GM12874 (cell line): ENCODE results near the gene TFIP11.

Source experiments
- TF ChIP-seq, protein P1 (sequence below): IDR thresholded peaks from 2 replicates; pipeline ENCODE4 v1.5.1; 2011; ENCODE audit warnings: low read depth, mild to moderate bottlenecking, control low read depth, low read length, moderate library complexity; ENCODE audit not compliant: insufficient read depth

TFIP11 gene

DNA sequence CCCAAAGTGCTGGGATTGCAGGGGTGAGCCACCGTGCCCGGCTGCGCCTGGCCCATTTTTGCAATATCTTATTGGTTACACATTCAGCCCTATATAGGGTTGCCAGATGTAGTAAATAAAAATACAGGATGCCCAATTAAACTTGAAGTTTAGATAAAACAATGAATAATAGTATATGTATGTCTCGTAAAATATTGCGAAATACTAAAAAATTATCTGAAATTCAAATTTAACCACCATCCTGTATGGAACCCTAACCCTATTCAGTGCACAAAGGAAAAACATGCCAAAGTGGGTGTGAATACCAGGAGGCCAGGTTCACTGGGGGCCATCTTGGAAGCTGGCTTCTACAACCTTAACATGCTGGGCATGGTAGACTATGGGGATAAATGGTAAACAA lies 5.2 kb upstream of the TFIP11 start:
- TF ChIP-seq, protein P1, sequence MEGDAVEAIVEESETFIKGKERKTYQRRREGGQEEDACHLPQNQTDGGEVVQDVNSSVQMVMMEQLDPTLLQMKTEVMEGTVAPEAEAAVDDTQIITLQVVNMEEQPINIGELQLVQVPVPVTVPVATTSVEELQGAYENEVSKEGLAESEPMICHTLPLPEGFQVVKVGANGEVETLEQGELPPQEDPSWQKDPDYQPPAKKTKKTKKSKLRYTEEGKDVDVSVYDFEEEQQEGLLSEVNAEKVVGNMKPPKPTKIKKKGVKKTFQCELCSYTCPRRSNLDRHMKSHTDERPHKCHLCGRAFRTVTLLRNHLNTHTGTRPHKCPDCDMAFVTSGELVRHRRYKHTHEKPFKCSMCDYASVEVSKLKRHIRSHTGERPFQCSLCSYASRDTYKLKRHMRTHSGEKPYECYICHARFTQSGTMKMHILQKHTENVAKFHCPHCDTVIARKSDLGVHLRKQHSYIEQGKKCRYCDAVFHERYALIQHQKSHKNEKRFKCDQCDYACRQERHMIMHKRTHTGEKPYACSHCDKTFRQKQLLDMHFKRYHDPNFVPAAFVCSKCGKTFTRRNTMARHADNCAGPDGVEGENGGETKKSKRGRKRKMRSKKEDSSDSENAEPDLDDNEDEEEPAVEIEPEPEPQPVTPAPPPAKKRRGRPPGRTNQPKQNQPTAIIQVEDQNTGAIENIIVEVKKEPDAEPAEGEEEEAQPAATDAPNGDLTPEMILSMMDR = no peak

DNA sequence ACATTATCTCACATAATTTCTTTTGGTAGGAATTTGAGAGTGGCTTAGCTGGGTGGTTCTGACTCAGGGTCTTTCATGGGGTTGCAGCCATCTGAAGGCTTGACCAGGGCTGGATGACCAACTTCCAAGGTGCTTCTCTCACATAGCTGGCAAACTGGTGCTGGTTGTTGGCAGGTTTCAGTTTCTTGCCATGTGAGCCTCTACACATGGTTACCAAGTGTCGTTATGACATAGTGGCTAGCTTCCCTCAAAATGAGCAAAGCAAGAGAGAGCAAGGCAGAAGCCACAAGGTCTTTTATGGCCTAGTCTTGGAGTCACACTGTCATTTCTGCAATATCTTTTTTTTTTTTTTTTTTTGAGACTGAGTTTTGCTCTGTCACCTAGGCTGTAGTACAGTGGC lies 4.2 kb upstream of the TFIP11 start:
- TF ChIP-seq, protein P1 = no peak

DNA sequence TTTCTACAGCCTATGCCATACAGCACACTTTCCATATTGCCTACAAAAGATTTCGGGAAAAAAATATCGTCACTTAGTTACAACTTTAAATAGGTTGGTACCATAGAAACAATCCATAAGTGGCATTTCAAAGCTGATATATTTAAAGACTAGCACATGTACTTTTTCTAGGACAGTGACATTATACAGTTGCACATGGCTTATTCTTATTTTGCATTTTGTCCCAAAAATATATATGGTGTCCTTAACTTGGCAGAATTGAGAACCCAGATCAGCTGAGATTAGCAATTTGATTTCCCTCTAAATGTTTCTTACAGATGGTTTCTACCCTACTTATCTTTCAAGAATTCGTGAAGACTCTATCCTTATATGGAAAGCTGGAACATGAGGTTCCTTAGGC lies 3.7 kb upstream of the TFIP11 start:
- TF ChIP-seq, protein P1 = no peak

DNA sequence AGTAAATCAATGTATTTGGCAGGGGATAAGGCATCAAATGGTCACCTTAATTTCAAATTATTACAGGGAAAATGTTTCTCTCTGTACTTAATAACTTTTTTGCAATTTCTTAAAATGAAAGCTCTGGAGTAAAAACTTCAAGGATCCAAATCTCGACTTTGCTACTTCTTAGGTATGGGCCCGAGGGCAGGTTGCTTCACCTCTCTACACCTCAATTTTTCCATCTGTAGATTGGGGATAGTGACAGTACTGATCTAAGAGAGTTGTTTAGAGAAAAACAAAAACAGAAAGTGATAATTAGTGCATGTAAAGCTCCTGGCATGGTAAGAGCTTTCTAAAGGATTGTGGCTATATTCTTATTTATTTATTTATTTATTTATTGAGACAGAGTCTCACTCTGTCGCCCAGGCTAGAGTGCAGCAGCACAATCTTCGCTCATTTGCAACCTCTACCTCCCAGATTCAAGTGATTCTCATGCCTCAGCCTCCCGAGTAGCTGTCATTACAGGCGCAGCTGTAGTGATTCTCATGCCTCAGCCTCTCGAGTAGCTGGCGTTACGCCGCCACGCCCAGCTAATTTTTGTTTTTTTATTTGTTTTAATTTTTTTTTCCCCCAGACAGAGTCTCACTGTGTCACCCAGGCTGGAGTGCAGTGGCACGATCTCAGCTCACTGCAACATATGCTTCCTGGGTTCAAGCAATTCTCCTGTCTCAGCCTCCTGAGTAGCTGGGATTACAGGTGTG lies 2.3 kb upstream of the TFIP11 start:
- TF ChIP-seq, protein P1 = no peak

DNA sequence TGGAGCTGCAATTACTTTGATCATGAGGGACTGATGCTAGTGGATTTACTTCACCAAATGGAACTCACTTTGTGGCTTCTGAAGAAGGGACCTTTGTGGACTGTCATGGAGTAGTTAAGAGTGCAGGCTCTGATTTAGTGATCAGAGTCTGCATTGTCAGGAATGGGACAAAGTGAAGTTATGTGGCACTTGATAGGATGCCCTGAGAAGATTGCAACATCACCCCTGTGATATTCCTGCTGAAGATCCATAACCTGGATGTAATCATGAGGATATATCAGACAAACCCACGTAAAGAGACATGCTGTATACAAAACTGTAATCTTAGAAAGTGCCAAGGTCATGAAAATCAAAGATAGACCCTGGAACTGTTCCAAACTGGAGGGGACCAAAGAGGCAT lies 1.6 kb upstream of the TFIP11 start:
- TF ChIP-seq, protein P1 = no peak

DNA sequence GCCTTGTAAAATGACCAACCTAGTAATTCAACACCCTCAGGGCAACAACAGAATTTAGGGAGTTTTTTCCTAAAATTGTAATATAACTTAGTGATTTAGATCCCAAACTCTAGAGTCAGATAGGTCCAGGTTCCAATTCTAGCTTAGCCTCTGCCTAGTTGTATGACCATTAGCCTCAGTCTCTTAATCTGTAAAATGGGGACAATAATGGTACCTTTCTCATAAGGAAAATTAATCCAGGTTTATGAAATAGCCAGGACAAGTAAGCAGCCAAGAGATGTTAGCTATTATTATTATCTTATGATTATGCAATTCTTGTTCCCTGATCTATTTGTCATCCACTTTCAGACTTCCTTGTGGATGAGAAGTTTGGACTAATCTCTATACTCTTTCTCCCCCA lies 4.1 kb downstream of the TFIP11 start:
- TF ChIP-seq, protein P1 = no peak

DNA sequence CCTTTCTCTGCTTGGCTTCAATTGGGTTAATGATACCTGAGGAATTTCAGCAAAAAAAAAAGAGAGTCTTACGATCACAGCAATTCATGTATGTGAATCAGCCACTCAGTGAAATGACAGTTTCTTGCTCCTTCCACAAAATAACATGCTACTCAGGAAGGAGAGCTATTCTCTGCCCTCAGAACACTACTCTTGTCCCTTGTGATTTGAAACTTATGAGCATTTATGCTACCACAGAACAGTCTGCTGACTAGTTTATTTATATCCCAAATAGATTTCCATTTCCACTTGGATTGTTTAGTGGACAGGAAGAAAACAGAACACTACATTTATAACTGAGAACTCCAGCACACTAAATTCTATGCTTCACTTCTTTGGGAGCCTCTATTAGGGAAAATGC lies 8.5 kb downstream of the TFIP11 start:
- TF ChIP-seq, protein P1 = no peak
